SK-MEL-5 (cell line): ENCODE results near the gene PGA3. TPM values are rescaled to one million over a fixed set of nuclear protein-coding genes. Genes with fewer than 3 reads are reported as not detected.
"Not testable (repeated sequence)": the region's sequence is repeated elsewhere in the genome, so short reads cannot be mapped to it uniquely, and the experiment has no call there.

ENCODE experiments used
- DNase-seq: peaks from one replicate; pipeline ENCODE4 v3.0.0-alpha.2; 2016; ENCODE audit warnings: low read depth, low spot score
- in situ Hi-C: cut with HindIII; loops from 2 replicates; pipeline ENCODE4 v1.10.0; 2016; ENCODE audit warnings: low sequenced_read_pairs, high pct_unique_total_duplicates, low pct_unique_long_range_greater_than_20kb
- total RNA-seq: library from RNA; depleted of rRNA; stranded (reverse); fragments of >200 nt; shearing (Covaris generic); gene quantifications from 2 replicates; pipeline ENCODE4 v1.2.3, GENCODE V29; 2014

Gene PGA3
- total RNA-seq, 1 experiment from 2014 or later = not detected

- no peak for DNase-seq
- in situ Hi-C loops = no loop called here
Observed at GRCh38 chr11:61194981-61195695, 8.2 kb upstream of the PGA3 start.

GRCh38 chr11:61195719-61196118, 7.6 kb upstream of the PGA3 start:
- no peak for DNase-seq
- in situ Hi-C loops = no loop called here

DNA sequence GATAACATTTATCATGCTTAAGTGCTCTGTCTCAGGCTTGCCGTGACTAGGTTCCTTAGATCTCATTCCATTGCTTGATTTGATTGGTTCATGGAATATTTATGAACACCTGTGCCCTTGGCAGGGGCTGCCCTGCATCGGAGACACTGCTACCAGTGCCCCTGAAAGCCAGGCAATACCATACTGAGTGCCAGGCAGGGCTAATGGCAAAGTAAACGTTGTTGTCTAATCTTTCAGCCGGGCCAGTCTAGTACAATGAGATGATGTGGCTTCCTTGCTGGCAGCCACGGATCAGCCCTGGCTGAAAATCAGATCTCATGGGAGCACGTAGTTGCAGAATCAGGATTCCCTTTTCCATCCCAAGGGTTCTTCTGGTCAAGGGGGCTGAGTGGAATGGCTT, 5.0 kb upstream of the PGA3 start:
- in situ Hi-C loops = no loop called here

DNA sequence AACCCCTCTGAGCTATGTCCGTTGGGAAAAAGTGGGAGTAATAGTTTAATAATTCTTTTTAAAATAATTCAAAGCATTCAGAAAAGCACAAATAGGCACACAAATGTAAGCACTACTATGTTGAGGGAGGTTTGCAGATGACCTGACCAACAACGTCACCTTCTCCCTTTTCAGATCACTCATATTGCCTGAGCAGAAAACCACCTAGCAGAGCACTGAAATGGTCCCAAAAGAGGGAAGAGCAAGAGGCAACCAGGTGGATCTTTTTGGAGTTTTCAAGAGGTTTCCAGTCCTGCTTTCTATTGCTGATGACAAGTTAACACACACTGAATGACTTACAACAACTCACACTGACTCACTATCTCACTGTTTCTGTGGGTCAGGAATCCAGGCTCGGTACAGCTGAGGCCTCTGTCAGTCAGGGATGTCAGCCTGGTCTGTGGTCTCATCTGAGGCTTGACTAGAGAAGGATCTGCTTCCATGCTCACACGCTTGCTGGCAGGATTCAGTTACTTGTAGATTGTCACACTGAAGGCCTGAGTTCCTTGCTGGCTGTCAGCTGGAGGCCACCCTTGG, 4.3 kb upstream of the PGA3 start:
- DNase-seq = no peak

More for the DNA sequence above, 5.0 kb upstream of the PGA3 start:
- no peak for DNase-seq

GRCh38 chr11:61201476-61201875, 1.8 kb upstream of the PGA3 start:
- DNase-seq = no peak
- in situ Hi-C loops = no loop called here

More for the DNA sequence above, 4.3 kb upstream of the PGA3 start:
- in situ Hi-C loops = no loop called here

- in situ Hi-C loops, DNase-seq: not testable (repeated sequence)
Observed at GRCh38 chr11:61203873-61204272, 558 bp downstream of the PGA3 start.

DNA sequence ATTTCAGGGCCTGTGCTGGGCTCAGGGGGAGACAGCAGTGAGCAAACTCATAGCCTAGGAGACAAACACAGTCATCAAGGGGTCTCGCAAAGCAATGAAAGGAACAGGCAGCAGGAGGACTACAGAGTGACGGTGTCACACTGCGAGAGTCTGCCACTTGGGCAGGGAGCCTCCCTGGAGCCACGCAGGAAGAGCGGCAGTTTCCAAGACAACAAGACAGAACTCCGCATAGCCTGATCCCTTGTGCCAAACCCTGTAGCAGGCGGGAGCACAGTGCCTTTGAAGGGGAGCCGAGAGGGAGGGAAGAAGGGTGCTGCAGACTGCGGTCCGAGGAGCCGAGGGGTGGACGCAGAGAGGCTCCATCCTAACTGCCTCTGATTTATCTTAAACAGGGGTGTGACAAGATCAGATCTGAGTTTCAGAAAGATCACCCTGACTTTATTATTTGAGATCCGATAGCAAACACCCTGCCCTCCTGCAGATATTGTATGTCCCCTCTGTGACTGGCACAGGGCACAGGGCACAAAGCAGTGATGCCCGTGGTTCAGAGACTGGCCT, 1.3 kb downstream of the PGA3 start:
- in situ Hi-C loops, DNase-seq: not testable (repeated sequence)

DNA sequence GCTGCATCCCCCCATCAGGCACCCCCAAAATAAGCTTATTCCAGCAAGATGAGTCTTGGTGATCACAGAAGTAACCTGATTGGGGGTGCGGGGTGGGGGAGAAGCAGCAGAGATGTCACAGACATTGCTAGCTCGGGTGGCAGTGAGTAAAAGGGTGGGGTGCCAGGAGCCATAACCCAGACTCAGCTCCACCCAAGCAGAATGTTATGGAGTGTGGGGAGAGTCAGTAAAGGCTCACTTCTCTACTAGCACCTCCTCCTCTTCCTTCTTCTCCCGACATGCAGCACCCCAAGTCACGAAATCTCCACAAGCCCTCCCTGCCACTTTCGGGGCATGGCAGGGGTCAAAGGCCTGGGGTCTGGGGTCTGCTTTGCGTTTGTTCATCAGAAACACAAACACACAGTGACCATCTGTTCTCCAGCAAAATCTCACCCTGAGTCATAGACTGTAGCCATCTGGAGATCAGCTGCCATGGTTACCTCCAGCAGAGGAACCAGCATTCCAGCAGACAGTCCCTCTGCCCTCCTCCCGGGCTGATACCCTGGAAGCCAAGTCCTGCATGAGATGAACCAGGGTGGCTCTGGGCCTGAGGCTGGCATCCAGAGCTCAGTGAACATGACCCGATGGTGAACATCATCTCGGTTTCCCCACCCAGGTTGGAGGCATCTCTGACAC, 4.5 kb downstream of the PGA3 start:
- DNase-seq, in situ Hi-C loops: not testable (repeated sequence)

GRCh38 chr11:61210629-61211028, 7.3 kb downstream of the PGA3 start:
- in situ Hi-C loops, DNase-seq: not testable (repeated sequence)

GRCh38 chr11:61211327-61211952, 8.1 kb downstream of the PGA3 start:
- in situ Hi-C loops, DNase-seq: not testable (repeated sequence)

GRCh38 chr11:61212202-61212601, 8.9 kb downstream of the PGA3 start:
- DNase-seq, in situ Hi-C loops: not testable (repeated sequence)

DNA sequence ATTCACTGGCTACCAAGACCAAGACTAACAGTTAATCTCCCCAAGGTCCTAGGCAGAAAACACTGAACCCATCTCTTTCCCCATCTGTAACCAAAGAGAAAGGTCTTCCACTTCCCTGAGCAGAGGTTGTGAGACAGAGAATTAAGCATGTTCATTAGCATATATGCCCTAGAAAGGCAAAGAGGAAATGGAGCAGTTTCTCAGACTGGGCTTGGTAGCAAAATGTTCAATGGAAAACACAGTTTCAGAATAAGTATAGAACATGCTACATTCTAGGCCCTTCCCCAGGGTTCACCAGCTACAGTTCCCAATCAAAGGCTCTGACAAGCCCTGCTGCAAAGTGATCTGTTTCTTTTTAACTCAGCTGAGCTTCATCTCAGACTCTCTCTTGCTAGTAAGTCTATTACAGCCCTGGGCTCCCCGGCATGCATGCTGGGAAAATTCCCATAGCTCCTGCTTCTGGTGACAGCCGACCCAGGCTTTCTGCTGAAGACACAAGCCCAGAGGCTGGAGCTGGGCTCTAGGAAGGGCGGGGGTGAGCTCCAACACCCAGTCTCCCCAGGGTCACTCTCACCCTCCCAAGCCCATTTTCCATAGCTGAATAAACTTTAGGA, 10.5 kb downstream of the PGA3 start:
- in situ Hi-C loops, DNase-seq: not testable (repeated sequence)

DNA sequence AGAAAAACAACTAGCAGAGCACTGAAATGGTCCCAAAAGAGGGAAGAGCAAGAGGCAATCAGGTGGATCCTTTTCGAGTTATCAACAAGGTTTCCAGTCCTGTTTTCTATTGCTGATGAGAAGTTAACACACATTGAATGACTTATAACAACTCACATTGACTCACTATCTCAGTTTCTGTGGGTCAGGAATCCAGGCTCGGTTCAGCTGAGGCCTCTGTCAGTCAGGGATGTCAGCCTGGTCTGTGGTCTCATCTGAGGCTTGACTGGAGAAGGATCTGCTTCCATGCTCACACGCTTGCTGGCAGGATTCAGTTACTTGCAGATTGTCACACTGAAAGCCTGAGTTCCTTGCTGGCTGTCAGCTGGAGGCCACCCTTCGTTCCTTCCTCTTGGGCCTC, 15.0 kb downstream of the PGA3 start:
- in situ Hi-C loops, DNase-seq: not testable (repeated sequence)

GRCh38 chr11:61219016-61219415, 15.7 kb downstream of the PGA3 start:
- in situ Hi-C loops, DNase-seq: not testable (repeated sequence)

- in situ Hi-C loops, DNase-seq: not testable (repeated sequence)
Observed at GRCh38 chr11:61222047-61222446, 18.7 kb downstream of the PGA3 start, which contains the start of gene PGA4. Gene PGA4, plus strand, starts transcription at chr11:61222347. Its CDS starts 54 bp downstream, at chr11:61222401.

GRCh38 chr11:61222692-61223091, 19.4 kb downstream of the PGA3 start:
- DNase-seq, in situ Hi-C loops: not testable (repeated sequence)

- DNase-seq, in situ Hi-C loops: not testable (repeated sequence)
Observed at GRCh38 chr11:61226457-61227137, 23.3 kb downstream of the PGA3 start.
